ENCODE data around the gene LRBA. TPM values are rescaled to one million over a fixed set of nuclear protein-coding genes. Genes with fewer than 3 reads are reported as not detected.
A peak's percentile ranks its signal among the peaks of the same experiment; 100 is the strongest.

Gene LRBA
- total RNA-seq, 3 donors from 2014 or later (not counting 1 experiment from before 2014, with no cell fraction given): 72.1 to 87.6 (median 83.1) TPM

- intact Hi-C loops (cut with micrococcal nuclease): no loop called here
- peaks cover 0 to 5% of the 10 kb centered on the region in 2 donors for H3K4me1 Mint-ChIP-seq
- H3K9me3 Mint-ChIP-seq: no peaks in the 10 kb centered on the region
- 95% methylated on average over 11 of the region's 11 CpGs for WGBS (ENCODE audit: insufficient coverage)
- H3K27me3 Mint-ChIP-seq (ENCODE audit: low read depth in 2 of 2): no peaks in the 10 kb centered on the region
- H3K4me3 Mint-ChIP-seq: no peak overlapping the region
- peaks cover 4% of the 10 kb centered on the region for H3K4me1 ChIP-seq (ENCODE audit: control insufficient read depth, insufficient read depth, low read length)
- H3K9me3 ChIP-seq (ENCODE audit: control insufficient read depth, insufficient read depth, low read length): no peaks in the 10 kb centered on the region
- no peak for DNase-seq
- no peaks in the 10 kb centered on the region for H3K36me3 ChIP-seq (ENCODE audit: control insufficient read depth, insufficient read depth, low read length)
- no peak for TF ChIP-seq CTCF (IDR thresholded peaks at IDR 0.05)
- no peak overlapping the region for H3K4me3 ChIP-seq (ENCODE audit: low read length)
- ATAC-seq: no peak
- no peak overlapping the region for H3K27ac Mint-ChIP-seq
- H3K36me3 Mint-ChIP-seq: no peaks in the 10 kb centered on the region
- no peaks in the 10 kb centered on the region for H3K27me3 ChIP-seq (ENCODE audit: control insufficient read depth, insufficient read depth, low read length)
- H3K27ac ChIP-seq (ENCODE audit: low read length): no peak overlapping the region
Observed at GRCh38 chr4:150253416-150253815, 761.7 kb downstream of the LRBA start.

GRCh38 chr4:150252741-150253140 lies 762.3 kb downstream of the LRBA start:
- intact Hi-C loops (cut with micrococcal nuclease): no loop called here

GRCh38 chr4:150252306-150252705 lies 762.8 kb downstream of the LRBA start:
- TF ChIP-seq CTCF (IDR thresholded peaks at IDR 0.05): no peak

More at GRCh38 chr4:150252741-150253140, 762.3 kb downstream of the LRBA start:
- Mint-ChIP-seq H3K4me3 (no peak overlapping the region), H3K27ac (peak overlapping the region in 1 of 2 donors; percentile 65), H3K4me1 (peaks cover 0 to 5% of the 10 kb centered on the region in 2 donors), H3K36me3 (no peaks in the 10 kb centered on the region), H3K27me3 (ENCODE audit: low read depth in 2 of 2) (no peaks in the 10 kb centered on the region), H3K9me3 (no peaks in the 10 kb centered on the region)
- ATAC-seq: no peak
- peaks cover 4% of the 10 kb centered on the region for H3K4me1 ChIP-seq (ENCODE audit: control insufficient read depth, insufficient read depth, low read length)
- H3K4me3 ChIP-seq (ENCODE audit: low read length): no peak overlapping the region
- H3K9me3 ChIP-seq (ENCODE audit: control insufficient read depth, insufficient read depth, low read length): no peaks in the 10 kb centered on the region
- no peak overlapping the region for H3K27ac ChIP-seq (ENCODE audit: low read length)
- WGBS (ENCODE audit: insufficient coverage): 85% methylated on average over 7 of the region's 7 CpGs
- no peaks in the 10 kb centered on the region for H3K36me3 ChIP-seq (ENCODE audit: control insufficient read depth, insufficient read depth, low read length)
- no peaks in the 10 kb centered on the region for H3K27me3 ChIP-seq (ENCODE audit: control insufficient read depth, insufficient read depth, low read length)
- TF ChIP-seq CTCF (IDR thresholded peaks at IDR 0.05): no peak
- DNase-seq: no peak

GRCh38 chr4:150251752-150252190 lies 763.3 kb downstream of the LRBA start:
- no peak for ATAC-seq
- TF ChIP-seq CTCF (IDR thresholded peaks at IDR 0.05): no peak
- H3K27me3 Mint-ChIP-seq (ENCODE audit: low read depth in 2 of 2): no peaks in the 10 kb centered on the region
- WGBS (ENCODE audit: insufficient coverage): 93% methylated on average over 7 of the region's 7 CpGs
- Histone ChIP-seq H3K27ac (ENCODE audit: low read length) (no peak overlapping the region), H3K36me3 (ENCODE audit: control insufficient read depth, insufficient read depth, low read length) (no peaks in the 10 kb centered on the region), H3K4me3 (ENCODE audit: low read length) (no peak overlapping the region), H3K4me1 (ENCODE audit: control insufficient read depth, insufficient read depth, low read length) (peaks cover 4% of the 10 kb centered on the region), H3K27me3 (ENCODE audit: control insufficient read depth, insufficient read depth, low read length) (no peaks in the 10 kb centered on the region), H3K9me3 (ENCODE audit: control insufficient read depth, insufficient read depth, low read length) (no peaks in the 10 kb centered on the region)
- H3K27ac Mint-ChIP-seq: peak overlapping the region in 1 of 2 donors; percentile 65
- H3K4me3 Mint-ChIP-seq: no peak overlapping the region
- H3K9me3 Mint-ChIP-seq: no peaks in the 10 kb centered on the region
- H3K4me1 Mint-ChIP-seq: peaks cover 0 to 5% of the 10 kb centered on the region in 2 donors
- no peak for DNase-seq
- H3K36me3 Mint-ChIP-seq: no peaks in the 10 kb centered on the region
- intact Hi-C loops (cut with micrococcal nuclease): no loop called here

More at GRCh38 chr4:150252306-150252705, 762.8 kb downstream of the LRBA start:
- Histone ChIP-seq H3K27ac (ENCODE audit: low read length) (no peak overlapping the region), H3K4me1 (ENCODE audit: control insufficient read depth, insufficient read depth, low read length) (peaks cover 4% of the 10 kb centered on the region), H3K9me3 (ENCODE audit: control insufficient read depth, insufficient read depth, low read length) (no peaks in the 10 kb centered on the region), H3K36me3 (ENCODE audit: control insufficient read depth, insufficient read depth, low read length) (no peaks in the 10 kb centered on the region), H3K4me3 (ENCODE audit: low read length) (no peak overlapping the region), H3K27me3 (ENCODE audit: control insufficient read depth, insufficient read depth, low read length) (no peaks in the 10 kb centered on the region)
- WGBS (ENCODE audit: insufficient coverage): 96% methylated on average over 6 of the region's 6 CpGs
- intact Hi-C loops (cut with micrococcal nuclease): no loop called here
- Mint-ChIP-seq H3K36me3 (no peaks in the 10 kb centered on the region), H3K4me3 (no peak overlapping the region), H3K4me1 (peaks cover 0 to 5% of the 10 kb centered on the region in 2 donors), H3K9me3 (no peaks in the 10 kb centered on the region), H3K27ac (peak overlapping the region in 1 of 2 donors; percentile 65), H3K27me3 (ENCODE audit: low read depth in 2 of 2) (no peaks in the 10 kb centered on the region)
- DNase-seq (no peak), ATAC-seq (no peak)

Data from natural killer cell (primary cell).